GM23338 (cell line): ENCODE measurements around the gene ELAPOR1. TPM values are rescaled to one million over a fixed set of nuclear protein-coding genes. Genes with fewer than 3 reads are reported as not detected.

Experiments
- ATAC-seq: fragments of 200-7000 bp; cut with Tn5 transposase; 3 replicates; pipeline ENCODE4 v1.9.1; 2020
- DNase-seq: peaks from one replicate; pipeline ENCODE4 v3.0.0-alpha.2; 2015; ENCODE audit warnings: low spot score
- H2AFZ ChIP-seq: fragments of 200-600 bp; sonication (generic); 2 replicates; pipeline ENCODE4 v1.8.0; 2016; ENCODE audit warnings: antibody characterized with exemption, mild to moderate bottlenecking, moderate library complexity
- H3F3A ChIP-seq: fragments of 200-600 bp; sonication (generic); replicated peaks from 2 replicates; pipeline ENCODE4 v1.8.0; 2017; ENCODE audit warnings: antibody characterized with exemption, mixed run types, low read depth
- H3K27ac ChIP-seq: fragments of 200-600 bp; sonication (generic); 2 replicates; pipeline ENCODE4 v1.6.1; 2016; ENCODE audit warnings: low read depth
- H3K27me3 ChIP-seq: fragments of 200-600 bp; sonication (generic); 2 replicates; pipeline ENCODE4 v1.8.0; 2016; ENCODE audit warnings: mild to moderate bottlenecking, mixed run types, moderate library complexity; ENCODE audit not compliant: insufficient read depth
- H3K36me3 ChIP-seq: fragments of 200-600 bp; sonication (generic); 2 replicates; pipeline ENCODE4 v1.8.0; 2016; ENCODE audit warnings: mild to moderate bottlenecking; ENCODE audit not compliant: insufficient read depth
- H3K4me1 ChIP-seq: fragments of 200-600 bp; sonication (generic); 2 replicates; pipeline ENCODE4 v1.8.0; 2016; ENCODE audit warnings: mild to moderate bottlenecking, moderate library complexity; ENCODE audit not compliant: insufficient read depth
- H3K4me2 ChIP-seq: fragments of 200-600 bp; sonication (generic); 2 replicates; pipeline ENCODE4 v1.7.1; 2017; ENCODE audit warnings: mixed run types
- H3K4me3 ChIP-seq: fragments of 200-600 bp; sonication (generic); 2 replicates; pipeline ENCODE4 v1.6.1; 2016; ENCODE audit warnings: mixed run types
- H3K79me2 ChIP-seq: fragments of 200-600 bp; sonication (generic); replicated peaks from 2 replicates; pipeline ENCODE4 v1.8.0; 2017; ENCODE audit warnings: mild to moderate bottlenecking; ENCODE audit not compliant: insufficient read depth
- H3K9me2 ChIP-seq: fragments of 200-600 bp; sonication (generic); 2 replicates; pipeline ENCODE4 v1.8.0; 2017; ENCODE audit not compliant: insufficient read depth
- H4K20me1 ChIP-seq: fragments of 200-600 bp; sonication (generic); replicated peaks from 2 replicates; pipeline ENCODE4 v1.8.0; 2017; ENCODE audit warnings: mild to moderate bottlenecking; ENCODE audit not compliant: insufficient read depth
- H3K27ac Mint-ChIP-seq: 2 replicates; pipeline ENCODE4 v1.8.0; 2020; ENCODE audit warnings: inconsistent platforms, mild to moderate bottlenecking, moderate library complexity, mixed read lengths
- H3K27me3 Mint-ChIP-seq: 3 replicates; pipeline ENCODE4 v1.8.0; 2022; ENCODE audit warnings: low read depth, mild to moderate bottlenecking, moderate library complexity, mixed read lengths, inconsistent platforms; ENCODE audit not compliant: insufficient read depth, poor library complexity
- H3K36me3 Mint-ChIP-seq: 3 replicates; pipeline ENCODE4 v1.8.0; 2021; ENCODE audit warnings: low read depth, mild to moderate bottlenecking, inconsistent platforms, moderate library complexity, mixed read lengths
- H3K4me1 Mint-ChIP-seq: 3 replicates; pipeline ENCODE4 v1.8.0; 2020; ENCODE audit warnings: mild to moderate bottlenecking, inconsistent platforms, mixed read lengths
- H3K4me3 Mint-ChIP-seq: 3 replicates; pipeline ENCODE4 v1.8.0; 2021; ENCODE audit warnings: moderate library complexity, mild to moderate bottlenecking, inconsistent platforms, mixed read lengths
- H3K9me3 Mint-ChIP-seq: 3 replicates; pipeline ENCODE4 v1.8.0; 2020; ENCODE audit warnings: moderate library complexity, mild to moderate bottlenecking, inconsistent platforms, mixed read lengths
- CREB1 ChIP-seq: fragments of 250-450 bp; sonication (Bioruptor Pico); IDR thresholded peaks from 2 replicates; pipeline ENCODE4 v1.5.0; 2020; ENCODE audit warnings: low read depth, mild to moderate bottlenecking, moderate library complexity
- CTCF ChIP-seq, 2 experiments: fragments of 200-600 bp in 1 of 2; sonication (generic) in 1 of 2; conservative IDR thresholded peaks; 2 replicates each; pipeline versions ENCODE4 v1.5.1 to v1.6.1; 2016 to 2017; ENCODE audit warnings: antibody characterized with exemption in 2 of 2, low read depth in 2 of 2, mild to moderate bottlenecking in 2 of 2, moderate library complexity in 1 of 2
- EZH2 ChIP-seq: fragments of 200-600 bp; sonication (generic); IDR thresholded peaks from one replicate; pipeline ENCODE4 v1.8.0; 2017; ENCODE audit warnings: antibody characterized with exemption, mild to moderate bottlenecking, low read depth; ENCODE audit not compliant: unreplicated experiment
- JUNB ChIP-seq: IDR thresholded peaks from one replicate; pipeline ENCODE4 v1.6.1; 2016; ENCODE audit warnings: antibody characterized with exemption; ENCODE audit not compliant: unreplicated experiment
- NANOG ChIP-seq: IDR thresholded peaks from 2 replicates; pipeline ENCODE4 v1.6.1; 2016; ENCODE audit warnings: antibody characterized with exemption, borderline replicate concordance
- POLR2AphosphoS5 ChIP-seq: IDR thresholded peaks from 2 replicates; pipeline ENCODE4 v1.6.1; 2016; ENCODE audit warnings: antibody characterized with exemption, low read depth
- REST ChIP-seq: IDR thresholded peaks from one replicate; pipeline ENCODE4 v1.6.1; 2018; ENCODE audit warnings: antibody characterized with exemption; ENCODE audit not compliant: unreplicated experiment
- STAT1 ChIP-seq: IDR thresholded peaks from one replicate; pipeline ENCODE4 v1.6.1; 2016; ENCODE audit warnings: antibody characterized with exemption; ENCODE audit not compliant: unreplicated experiment
- ZNF114 ChIP-seq: fragments of 250-450 bp; sonication (Bioruptor Pico); IDR thresholded peaks from 2 replicates; pipeline ENCODE4 v1.5.0; 2020; ENCODE audit warnings: mild to moderate bottlenecking, moderate library complexity
- ZNF331 ChIP-seq: fragments of 250-450 bp; sonication (Bioruptor Pico); IDR thresholded peaks from 2 replicates; pipeline ENCODE4 v1.5.0; 2020; ENCODE audit warnings: low read depth, mild to moderate bottlenecking, moderate library complexity
- polyA plus RNA-seq: library from polyadenylated mRNA; unstranded; fragments of >200 nt; fragmentation: Nextera tagmentation; extraction: Ambion mirVana; gene quantifications from 2 replicates; pipeline ENCODE4 v1.2.1, GENCODE V29; 2016
- total RNA-seq: library from RNA; depleted of rRNA; stranded (reverse); fragments of >200 nt; shearing (Covaris generic); gene quantifications from 2 replicates; pipeline ENCODE4 v1.2.3, GENCODE V29; 2014
- TF ChIP-seq, protein P1 (sequence below): IDR thresholded peaks from 2 replicates; pipeline ENCODE4 v1.6.1; 2016; ENCODE audit warnings: antibody characterized with exemption
- TF ChIP-seq, protein P2 (sequence below): fragments of 250-450 bp; sonication (Bioruptor Pico); IDR thresholded peaks from 2 replicates; pipeline ENCODE4 v1.5.0; 2020; ENCODE audit warnings: mild to moderate bottlenecking, moderate library complexity

ELAPOR1 gene
- total and polyA plus RNA-seq, 2 experiments from 2014 or later: 0.92 to 2.4 TPM

- no peak for TF ChIP-seq REST
- TF ChIP-seq, protein P1, sequence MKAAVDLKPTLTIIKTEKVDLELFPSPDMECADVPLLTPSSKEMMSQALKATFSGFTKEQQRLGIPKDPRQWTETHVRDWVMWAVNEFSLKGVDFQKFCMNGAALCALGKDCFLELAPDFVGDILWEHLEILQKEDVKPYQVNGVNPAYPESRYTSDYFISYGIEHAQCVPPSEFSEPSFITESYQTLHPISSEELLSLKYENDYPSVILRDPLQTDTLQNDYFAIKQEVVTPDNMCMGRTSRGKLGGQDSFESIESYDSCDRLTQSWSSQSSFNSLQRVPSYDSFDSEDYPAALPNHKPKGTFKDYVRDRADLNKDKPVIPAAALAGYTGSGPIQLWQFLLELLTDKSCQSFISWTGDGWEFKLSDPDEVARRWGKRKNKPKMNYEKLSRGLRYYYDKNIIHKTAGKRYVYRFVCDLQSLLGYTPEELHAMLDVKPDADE: no peak
- no peak for TF ChIP-seq ZNF331
Observed at GRCh38 chr1:109083501-109083900, 30.4 kb upstream of the ELAPOR1 start (continued).

DNA sequence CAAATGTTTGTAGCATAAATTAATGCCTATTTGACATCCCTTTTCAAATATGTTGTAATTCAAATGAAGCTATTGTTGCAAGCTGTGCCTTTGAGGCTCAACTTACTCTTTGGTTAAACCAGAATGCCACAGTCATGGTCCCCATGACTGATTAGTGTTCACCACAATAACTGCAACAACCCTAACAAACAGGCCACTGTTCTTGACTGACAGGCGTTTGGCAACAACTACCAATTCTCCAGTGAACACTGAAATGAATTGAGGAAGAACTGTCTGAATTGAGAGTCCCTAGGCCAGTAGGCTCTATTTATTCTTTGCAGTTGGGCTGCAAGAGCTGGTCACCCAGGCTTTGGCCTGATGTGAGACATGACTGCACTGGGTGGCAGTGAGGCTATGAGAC lies 30.0 kb upstream of the ELAPOR1 start:
- peaks cover 29% of the 10 kb centered on the region for H3K4me1 Mint-ChIP-seq
- H3K4me1 ChIP-seq: peaks cover 21% of the 10 kb centered on the region
- no peak for DNase-seq
- no peaks in the 10 kb centered on the region for H3K36me3 ChIP-seq
- peaks cover 3% of the 10 kb centered on the region; the same call in 2 of the 3 replicates for H3K36me3 Mint-ChIP-seq
- H3K9me2 ChIP-seq: no peaks in the 10 kb centered on the region
- peak overlapping the region; percentile 28; the same call in 1 of the 2 replicates for H3K4me2 ChIP-seq
- no peak overlapping the region for H3K4me3 Mint-ChIP-seq
- no peak overlapping the region for H3K4me3 ChIP-seq
- ATAC-seq: no peak; the same call in 2 of the 3 replicates
- H3K27me3 ChIP-seq: no peaks in the 10 kb centered on the region
- H3K79me2 ChIP-seq: no peaks in the 10 kb centered on the region
- peak overlapping the region; percentile 59; the same call in 1 of the 2 replicates for H3K27ac Mint-ChIP-seq
- H3K27ac ChIP-seq: no peak overlapping the region
- peaks cover 7% of the 10 kb centered on the region for H3K27me3 Mint-ChIP-seq
- no peaks in the 10 kb centered on the region; the same call in 1 of the 2 replicates for H3F3A ChIP-seq
- H3K9me3 Mint-ChIP-seq: no peaks in the 10 kb centered on the region; the same call in 2 of the 3 replicates
- no peaks in the 10 kb centered on the region for H4K20me1 ChIP-seq
- H2AFZ ChIP-seq: peak overlapping the region; percentile 53; the same call in 1 of the 2 replicates
- no peak for TF ChIP-seq EZH2
- TF ChIP-seq, protein P2, sequence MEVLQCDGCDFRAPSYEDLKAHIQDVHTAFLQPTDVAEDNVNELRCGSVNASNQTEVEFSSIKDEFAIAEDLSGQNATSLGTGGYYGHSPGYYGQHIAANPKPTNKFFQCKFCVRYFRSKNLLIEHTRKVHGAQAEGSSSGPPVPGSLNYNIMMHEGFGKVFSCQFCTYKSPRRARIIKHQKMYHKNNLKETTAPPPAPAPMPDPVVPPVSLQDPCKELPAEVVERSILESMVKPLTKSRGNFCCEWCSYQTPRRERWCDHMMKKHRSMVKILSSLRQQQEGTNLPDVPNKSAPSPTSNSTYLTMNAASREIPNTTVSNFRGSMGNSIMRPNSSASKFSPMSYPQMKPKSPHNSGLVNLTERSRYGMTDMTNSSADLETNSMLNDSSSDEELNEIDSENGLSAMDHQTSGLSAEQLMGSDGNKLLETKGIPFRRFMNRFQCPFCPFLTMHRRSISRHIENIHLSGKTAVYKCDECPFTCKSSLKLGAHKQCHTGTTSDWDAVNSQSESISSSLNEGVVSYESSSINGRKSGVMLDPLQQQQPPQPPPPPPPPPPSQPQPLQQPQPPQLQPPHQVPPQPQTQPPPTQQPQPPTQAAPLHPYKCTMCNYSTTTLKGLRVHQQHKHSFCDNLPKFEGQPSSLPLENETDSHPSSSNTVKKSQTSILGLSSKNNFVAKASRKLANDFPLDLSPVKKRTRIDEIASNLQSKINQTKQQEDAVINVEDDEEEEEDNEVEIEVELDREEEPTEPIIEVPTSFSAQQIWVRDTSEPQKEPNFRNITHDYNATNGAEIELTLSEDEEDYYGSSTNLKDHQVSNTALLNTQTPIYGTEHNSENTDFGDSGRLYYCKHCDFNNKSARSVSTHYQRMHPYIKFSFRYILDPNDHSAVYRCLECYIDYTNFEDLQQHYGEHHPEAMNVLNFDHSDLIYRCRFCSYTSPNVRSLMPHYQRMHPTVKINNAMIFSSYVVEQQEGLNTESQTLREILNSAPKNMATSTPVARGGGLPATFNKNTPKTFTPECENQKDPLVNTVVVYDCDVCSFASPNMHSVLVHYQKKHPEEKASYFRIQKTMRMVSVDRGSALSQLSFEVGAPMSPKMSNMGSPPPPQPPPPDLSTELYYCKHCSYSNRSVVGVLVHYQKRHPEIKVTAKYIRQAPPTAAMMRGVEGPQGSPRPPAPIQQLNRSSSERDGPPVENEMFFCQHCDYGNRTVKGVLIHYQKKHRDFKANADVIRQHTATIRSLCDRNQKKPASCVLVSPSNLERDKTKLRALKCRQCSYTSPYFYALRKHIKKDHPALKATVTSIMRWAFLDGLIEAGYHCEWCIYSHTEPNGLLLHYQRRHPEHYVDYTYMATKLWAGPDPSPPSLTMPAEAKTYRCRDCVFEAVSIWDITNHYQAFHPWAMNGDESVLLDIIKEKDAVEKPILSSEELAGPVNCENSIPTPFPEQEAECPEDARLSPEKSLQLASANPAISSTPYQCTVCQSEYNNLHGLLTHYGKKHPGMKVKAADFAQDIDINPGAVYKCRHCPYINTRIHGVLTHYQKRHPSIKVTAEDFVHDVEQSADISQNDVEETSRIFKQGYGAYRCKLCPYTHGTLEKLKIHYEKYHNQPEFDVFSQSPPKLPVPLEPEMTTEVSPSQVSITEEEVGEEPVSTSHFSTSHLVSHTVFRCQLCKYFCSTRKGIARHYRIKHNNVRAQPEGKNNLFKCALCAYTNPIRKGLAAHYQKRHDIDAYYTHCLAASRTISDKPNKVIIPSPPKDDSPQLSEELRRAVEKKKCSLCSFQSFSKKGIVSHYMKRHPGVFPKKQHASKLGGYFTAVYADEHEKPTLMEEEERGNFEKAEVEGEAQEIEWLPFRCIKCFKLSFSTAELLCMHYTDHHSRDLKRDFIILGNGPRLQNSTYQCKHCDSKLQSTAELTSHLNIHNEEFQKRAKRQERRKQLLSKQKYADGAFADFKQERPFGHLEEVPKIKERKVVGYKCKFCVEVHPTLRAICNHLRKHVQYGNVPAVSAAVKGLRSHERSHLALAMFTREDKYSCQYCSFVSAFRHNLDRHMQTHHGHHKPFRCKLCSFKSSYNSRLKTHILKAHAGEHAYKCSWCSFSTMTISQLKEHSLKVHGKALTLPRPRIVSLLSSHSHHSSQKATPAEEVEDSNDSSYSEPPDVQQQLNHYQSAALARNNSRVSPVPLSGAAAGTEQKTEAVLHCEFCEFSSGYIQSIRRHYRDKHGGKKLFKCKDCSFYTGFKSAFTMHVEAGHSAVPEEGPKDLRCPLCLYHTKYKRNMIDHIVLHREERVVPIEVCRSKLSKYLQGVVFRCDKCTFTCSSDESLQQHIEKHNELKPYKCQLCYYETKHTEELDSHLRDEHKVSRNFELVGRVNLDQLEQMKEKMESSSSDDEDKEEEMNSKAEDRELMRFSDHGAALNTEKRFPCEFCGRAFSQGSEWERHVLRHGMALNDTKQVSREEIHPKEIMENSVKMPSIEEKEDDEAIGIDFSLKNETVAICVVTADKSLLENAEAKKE (CRISPR knock-in tag): no peak
- TF ChIP-seq NANOG: no peak
- TF ChIP-seq CREB1 (CRISPR knock-in tag): no peak
- TF ChIP-seq POLR2AphosphoS5: no peak
- no peak for TF ChIP-seq JUNB
- no peak for TF ChIP-seq STAT1
- no peak for TF ChIP-seq ZNF114 (CRISPR knock-in tag)
- TF ChIP-seq ZNF331: no peak
- no peak for TF ChIP-seq CTCF (conservative IDR thresholded peaks at IDR 0.05; ENCODE audit: low read depth in 2 of 2)
